Activated CD4-positive, alpha-beta T cell treated with anti-CD3 and anti-CD28 coated beads, Interleukin-2, amount 50 U/mL, for 48 hours (primary cell): ENCODE results near the gene TXNDC2.
"Not testable (repeated sequence)": the region's sequence is repeated elsewhere in the genome, so short reads cannot be mapped to it uniquely, and the experiment has no call there.

ENCODE experiments used
- DNase-seq, 2 experiments: peaks; one replicate each; pipeline ENCODE4 v3.0.0-alpha.2; 2020

Gene TXNDC2

DNA sequence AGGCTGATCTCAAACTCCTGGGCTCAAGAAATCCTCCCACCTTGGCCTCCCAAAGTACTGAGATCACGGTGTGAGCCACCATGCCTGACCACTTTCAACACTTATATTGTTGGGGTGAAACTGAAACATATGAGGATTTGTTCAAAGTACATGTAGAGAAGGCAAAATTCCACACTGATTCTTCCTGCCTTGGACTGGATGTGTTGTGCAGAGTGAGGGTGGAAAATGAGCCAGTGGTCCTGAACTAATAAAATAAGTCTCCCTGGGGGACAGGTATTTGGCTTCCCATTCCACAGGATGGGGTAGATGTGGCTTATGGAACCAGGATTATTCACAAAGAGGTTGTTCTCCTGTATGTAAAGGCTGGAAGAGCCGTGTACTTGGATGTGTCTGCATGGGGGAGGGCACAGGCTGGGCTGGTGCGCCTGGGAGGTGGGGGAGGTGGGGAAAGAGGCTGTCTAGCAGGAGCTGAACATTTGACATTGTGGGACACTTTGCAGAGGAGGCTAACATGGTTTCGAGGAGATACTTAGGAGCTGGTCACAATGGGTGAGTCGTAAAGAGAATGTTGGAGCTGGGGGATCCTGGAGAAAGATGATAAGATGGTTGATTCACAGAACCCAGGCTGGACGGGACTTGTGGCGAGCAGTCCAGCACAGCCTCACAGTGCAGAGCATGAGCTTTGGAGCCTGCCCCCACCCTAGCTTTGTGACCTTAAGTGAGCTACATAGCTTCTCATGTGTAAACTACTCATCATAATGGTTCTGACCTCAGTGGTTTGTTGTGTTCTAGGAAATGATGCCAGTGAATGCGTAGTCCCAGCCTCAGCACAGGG, at the start of gene TXNDC2:
TSS of gene TXNDC2 (plus strand) at position 804 of the 835 bp plus-strand sequence. CDS start 708 bp downstream, outside the sequence.
- no peak for DNase-seq

DNA sequence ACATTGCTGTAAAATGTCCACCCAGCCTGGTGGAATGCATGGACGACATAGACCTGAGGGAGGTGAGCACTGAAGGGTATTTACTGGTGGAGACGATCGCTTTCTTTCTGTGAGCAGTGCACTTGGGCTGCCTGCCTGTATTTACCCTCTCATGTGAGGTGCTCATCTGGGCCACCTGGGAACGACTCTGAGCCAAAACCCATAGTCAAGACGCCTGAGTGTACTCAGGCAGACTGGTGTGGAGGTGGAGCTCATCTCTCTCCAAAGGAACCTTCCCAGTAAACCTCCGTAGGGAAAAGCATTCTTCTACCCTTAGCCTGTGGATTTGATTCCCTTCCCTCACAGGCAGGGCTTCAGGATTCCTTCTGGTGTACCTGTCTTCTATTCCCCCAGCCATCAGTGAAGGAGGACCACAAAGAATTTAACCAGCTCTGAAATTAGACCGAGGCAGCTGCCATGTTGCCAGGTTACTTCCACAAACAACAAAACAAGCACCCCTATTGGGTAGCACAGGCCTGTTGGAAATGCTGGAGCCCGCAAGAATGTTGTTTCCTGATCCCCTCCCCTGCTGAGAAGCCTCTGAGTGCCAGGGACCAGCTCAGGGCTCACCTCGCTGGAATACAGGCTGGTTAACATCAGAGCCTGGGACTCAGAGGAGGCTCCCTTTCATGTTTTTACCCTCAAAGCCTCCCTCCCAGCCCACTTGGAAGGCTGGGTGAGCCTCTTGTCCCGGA, 47.5 kb upstream of the TXNDC2 start:
- no peak for DNase-seq

- no peak for DNase-seq
These were observed 46.6 kb upstream of the TXNDC2 start for GRCh38 chr18:9839211-9839610.

DNA sequence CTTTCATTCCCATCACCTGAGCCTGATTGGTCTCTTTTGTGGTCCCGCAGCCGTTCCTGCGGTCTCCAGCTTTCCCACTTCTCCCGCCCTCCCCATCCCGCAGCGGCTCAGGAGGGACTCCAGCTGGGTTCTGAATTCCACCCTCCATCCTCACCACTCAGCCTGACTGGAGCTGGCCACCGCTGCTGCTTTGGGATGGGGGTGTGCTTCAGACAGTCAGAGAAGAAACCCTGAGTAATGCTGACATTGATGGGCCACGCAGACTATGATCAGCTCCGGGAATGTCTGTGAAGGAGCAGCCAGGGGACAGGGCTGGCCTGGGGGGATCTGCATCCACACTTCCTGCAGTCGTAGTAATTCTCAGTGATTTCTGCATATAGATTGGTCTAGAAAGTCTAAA, 45.9 kb upstream of the TXNDC2 start:
- DNase-seq = no peak

- DNase-seq = no peak
These were observed 44.0 kb upstream of the TXNDC2 start for GRCh38 chr18:9841752-9842151.

DNA sequence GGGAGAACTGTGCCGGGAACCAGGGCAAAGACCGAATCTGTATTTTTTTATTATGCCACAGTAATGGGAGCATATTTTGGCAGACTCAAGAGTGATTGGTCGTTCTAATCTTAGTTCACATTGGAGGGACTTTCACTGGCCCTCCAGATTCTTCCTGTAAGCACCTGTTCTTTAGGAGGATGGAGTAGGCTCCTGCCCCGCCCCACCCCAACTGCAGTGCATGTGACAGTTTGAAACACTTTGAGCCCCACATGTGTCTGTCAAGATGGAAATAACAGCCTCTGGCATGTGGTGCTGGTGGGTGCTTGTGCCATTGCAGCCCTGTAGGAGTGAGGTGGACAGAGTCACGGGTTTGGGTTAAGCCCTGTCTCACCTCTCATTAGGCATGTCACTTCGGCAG, 43.3 kb upstream of the TXNDC2 start:
- no peak for DNase-seq

DNA sequence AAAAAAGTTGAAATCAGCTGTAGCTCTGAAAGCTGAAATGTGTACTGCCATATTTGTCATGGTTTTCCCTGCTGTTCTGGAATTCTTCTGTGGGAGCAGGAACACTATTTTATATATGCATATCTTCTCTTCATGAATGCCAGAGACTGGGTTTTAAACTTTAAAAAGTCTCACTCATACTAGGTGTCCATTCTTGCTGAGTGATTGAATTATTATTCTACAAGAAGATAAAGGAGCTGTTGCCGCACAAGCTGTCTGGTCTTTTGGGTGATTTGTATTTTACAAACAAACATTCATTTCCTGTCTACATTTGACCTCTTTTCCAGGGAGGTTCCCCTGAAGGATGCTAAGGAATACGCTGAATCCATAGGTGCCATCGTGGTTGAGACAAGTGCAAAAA, 40.5 kb upstream of the TXNDC2 start:
- DNase-seq = no peak

DNA sequence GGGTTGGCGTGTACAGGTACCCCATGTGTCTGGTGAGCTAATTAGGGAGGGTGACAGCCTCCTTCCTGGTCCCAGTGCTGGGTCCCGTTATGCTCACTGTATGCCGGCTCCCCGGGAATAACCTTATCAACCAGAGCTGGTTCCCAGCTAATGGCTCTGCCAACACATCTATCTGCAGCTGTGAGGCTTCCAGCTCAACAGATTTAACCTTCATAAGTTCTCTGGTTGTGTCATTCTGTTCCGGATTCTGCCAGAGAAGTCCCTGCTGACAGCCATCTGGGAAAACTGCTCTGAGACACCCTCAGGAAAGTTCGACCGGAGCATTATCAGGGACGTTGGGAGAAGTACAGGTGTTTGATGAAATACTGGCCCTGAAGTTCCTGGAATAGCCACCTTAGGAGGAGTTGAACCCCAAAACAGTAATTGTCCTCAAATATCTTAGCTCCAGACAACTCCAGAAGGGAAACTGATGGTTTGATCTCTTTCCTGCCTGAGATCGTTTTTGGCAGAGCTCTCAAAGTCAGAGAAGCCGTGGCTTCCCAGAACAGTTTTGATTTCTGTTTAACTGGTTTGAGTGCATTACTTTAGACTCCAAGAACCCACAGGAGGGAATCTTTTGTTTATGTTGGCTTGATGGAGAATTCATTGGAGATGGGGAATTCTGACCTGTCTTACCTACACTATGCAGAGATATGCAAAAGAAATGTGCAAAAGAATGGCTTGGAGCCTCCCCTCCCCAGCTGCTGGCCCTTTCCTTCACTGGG, 39.4 kb upstream of the TXNDC2 start:
- DNase-seq = no peak

DNA sequence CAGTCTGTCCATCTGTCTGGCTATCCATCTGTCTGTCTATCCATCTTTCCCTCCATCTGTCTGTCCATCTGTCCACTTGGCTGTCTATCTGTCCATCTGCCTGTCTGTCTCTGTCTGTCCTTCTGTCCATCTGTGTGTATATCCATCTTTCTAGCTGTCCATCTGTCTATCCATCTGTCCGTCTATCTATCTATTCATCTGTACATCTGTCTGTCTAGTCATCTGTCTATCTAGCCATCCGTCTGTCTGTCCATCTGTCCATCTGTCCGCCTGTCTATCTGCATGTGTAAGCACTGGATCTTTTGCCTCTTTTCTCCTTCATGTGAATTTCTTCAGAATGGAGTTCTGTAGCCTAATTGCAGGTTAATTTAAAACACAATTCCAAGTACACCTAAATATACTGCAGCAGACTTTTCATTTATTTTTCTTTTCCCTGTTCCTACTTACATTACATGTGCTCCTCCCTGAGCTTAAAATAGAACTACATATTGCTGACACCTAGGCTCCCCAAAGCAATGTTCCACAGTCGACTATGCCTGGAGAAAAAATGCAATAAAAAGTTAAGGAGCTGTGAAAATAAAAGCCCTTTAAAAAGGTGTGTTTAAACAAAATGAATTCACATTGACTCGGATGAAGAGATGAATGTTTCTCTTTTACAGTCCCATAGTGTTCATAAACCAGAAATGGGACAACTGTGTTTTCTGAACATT, 37.4 kb upstream of the TXNDC2 start:
- no peak for DNase-seq

DNA sequence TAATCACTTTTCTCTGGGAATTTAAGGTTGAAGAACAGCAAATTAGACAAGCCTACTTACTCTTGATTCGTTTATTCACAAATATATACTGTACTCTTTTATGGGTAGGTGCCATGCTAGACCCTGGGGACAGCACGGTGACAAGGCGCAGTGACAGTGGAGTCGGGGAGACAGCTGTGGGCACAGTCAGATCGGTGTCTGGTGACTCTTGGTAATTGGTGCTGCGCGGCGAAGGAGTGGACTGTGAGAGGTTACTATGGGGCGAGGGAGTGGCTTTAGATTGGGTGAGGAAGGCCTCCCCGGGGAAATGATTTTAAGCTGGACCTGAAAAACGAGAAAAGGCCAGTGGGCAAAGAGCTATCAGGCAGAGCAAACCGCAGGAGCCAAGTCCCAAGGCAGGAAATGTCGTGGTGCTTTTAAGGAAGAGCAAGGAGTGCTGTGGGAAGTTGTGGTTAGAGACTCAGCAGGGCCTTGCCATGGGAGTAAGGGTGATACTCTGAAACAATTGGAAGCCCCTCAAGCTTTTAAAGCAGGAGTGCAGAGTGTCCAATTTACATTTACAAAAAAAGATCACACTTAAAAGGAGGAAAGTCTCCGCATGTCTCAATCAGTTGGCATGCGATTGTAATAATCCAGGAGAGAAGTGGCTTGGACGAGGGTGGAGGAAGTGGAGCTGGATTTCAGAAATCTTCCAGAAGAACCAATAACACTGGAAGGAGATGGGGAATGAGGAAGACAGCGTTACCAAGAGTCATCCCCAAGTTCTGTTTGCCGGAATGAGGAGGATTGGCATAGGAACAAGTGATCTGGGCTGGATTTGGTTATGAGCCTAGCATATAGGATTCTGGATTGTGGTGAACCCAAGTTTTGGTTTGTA, 36.1 kb upstream of the TXNDC2 start:
- no peak for DNase-seq

- no peak for DNase-seq
These were observed 35.5 kb upstream of the TXNDC2 start for GRCh38 chr18:9850309-9850708.

GRCh38 chr18:9851511-9851910, 34.3 kb upstream of the TXNDC2 start:
- no peak for DNase-seq

- DNase-seq = no peak
These were observed 33.3 kb upstream of the TXNDC2 start for GRCh38 chr18:9852266-9853081.

DNA sequence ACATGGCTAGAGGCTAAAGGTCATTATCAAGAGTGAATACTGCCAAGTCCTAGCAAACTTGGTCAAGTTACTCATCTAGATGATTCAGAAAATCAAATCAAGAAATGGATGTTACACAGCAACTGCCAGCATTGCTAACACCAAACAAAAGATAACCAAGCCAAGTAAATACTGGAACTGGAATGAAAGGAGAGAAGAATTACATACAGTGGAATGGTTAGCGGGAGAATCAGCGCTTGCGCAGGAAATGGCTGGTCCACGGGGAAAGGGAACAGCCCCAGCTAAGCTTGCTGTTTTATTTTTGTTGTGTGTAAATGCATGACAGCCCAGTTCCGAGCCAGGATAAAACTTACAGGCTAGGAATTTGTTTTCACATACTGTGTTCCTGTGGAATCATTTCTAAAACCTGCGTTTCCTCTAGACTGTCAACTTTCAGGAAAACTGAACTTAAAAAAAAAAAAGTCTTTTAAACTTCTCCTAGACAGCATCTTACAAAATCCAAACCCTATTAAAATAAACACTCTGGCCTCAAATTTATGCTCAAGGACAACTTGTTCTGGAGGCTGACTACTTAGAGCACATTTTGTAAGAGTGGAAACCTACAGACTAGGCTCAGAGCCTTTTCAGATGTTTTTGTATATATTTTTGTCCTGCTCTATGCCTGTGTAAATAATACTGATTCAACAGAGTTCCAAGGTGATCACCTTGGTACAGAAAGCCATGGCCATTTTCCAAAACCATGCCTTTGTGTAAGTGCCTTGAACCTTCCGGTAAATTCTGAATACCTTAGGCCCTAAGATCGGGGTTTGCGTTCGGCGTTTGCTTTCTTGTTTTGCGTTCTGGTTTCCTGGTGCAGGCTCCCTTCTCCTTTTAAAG, 30.7 kb upstream of the TXNDC2 start:
- no peak for DNase-seq

- DNase-seq = no peak
These were observed 30.1 kb upstream of the TXNDC2 start for GRCh38 chr18:9855681-9856080.

DNA sequence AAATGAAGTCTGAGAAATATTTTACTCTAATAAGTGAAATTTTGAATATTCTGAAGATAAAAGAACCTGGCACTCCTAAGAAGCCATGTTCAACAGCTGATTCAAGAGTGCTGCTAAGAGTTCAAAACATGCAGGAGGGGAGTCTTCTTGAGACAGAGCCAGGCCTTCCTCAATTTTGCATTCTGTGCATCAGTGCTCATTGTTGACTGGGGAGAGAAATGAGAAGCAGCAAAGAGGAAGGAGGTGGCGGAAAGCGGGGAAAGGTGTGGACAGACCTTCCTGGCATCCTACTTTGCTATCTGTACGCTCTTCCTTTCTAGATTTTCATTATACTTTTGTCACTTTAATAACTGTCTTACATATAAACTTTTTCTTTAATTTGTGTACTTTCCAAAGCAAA, 29.7 kb upstream of the TXNDC2 start:
- no peak for DNase-seq

DNA sequence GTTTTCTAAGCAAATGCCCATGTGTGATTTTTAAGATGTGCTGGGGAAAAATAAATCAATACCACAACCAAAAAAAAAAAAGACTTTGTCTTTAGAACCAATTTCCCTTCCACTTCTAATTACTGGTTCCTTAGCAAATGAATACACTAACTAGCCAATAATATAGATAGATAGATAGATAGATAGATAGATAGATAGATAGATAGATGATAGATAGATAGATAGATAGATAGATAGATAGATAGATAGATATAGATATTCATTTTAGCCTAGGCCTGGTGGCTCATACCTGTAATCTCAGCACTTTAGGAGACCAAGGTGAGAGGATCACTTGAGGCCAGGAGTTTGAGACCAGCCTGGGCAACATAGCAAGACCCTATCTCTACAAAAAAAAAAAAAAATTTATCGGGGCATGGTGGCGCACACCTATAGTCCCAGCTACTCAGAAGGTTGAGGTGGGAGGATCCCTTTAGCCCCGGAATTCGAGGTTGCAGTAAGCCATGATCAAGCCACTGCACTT, 28.2 kb upstream of the TXNDC2 start:
- not testable (repeated sequence) for DNase-seq

DNA sequence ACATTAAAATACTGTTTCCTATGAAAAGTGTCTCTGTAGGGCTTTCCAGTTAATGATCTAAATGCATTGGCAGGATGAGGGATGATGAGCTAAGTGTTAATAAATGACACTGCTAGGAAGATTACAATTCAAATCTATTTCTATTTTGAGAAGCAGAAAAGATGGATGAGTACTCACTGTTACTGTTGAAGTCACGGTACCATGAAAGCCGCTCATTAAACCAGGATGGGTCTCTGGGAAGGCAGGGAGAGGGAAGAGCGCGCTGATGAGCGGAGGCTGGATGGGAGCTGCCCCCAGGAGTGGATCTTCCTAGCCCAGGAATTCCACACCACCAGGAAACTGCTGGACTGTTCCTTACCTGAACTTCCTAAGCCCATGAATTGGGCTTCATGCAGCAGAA, 27.1 kb upstream of the TXNDC2 start:
- DNase-seq = no peak

DNA sequence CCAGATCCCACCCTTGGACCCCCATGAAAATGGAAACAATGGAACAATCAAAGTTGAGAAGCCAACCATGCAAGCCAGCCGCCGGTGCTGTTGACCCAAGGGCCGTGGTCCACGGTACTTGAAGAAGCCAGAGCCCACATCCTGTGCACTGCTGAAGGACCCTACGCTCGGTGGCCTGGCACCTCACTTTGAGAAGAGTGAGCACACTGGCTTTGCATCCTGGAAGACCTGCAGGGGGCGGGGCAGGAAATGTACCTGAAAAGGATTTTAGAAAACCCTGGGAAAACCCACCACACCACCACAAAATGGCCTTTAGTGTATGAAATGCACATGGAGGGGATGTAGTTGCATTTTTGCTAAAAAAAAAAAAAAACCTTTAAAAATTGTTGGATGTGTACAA, 26.5 kb upstream of the TXNDC2 start:
- DNase-seq = no peak

DNA sequence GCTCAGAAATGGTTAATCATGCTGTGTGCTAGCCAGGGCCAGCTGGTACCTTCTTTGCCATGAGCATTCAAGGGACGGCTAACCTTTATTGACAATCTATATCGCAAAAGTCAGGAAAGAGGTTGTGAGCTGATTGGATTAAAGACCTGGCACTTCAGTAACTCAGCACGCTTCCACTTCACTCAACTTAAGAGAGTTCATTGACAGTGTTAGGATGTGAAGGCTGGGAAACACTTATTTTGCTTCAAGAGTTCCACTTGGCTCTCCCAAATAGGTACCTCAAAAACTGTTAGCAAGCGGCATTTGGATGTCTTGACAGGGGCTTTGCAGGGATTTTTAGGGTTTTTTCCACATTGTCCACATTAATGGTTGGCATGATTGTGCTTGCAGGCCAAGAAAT, 25.1 kb upstream of the TXNDC2 start:
- no peak for DNase-seq
